Neuronal stem cell (in vitro differentiated cells): ENCODE measurements around the gene SLC6A4.

Experiments used
- DNase-seq: peaks from one replicate; pipeline ENCODE4 v3.0.0-alpha.2; 2013; ENCODE audit warnings: low spot score
- H2AFZ ChIP-seq: one replicate; pipeline ENCODE4 v1.6.1; 2013; ENCODE audit warnings: mild to moderate bottlenecking, low read length, inconsistent platforms
- H2AK5ac ChIP-seq: 2 replicates; pipeline ENCODE4 v1.6.1; 2013; ENCODE audit warnings: low read depth, mild to moderate bottlenecking, inconsistent platforms, low read length, moderate library complexity, mixed read lengths
- H2BK120ac ChIP-seq: 2 replicates; pipeline ENCODE4 v1.6.1; 2013; ENCODE audit warnings: low read depth, mild to moderate bottlenecking, inconsistent platforms, low read length, moderate library complexity, mixed read lengths
- H2BK12ac ChIP-seq: one replicate; pipeline ENCODE4 v1.6.1; 2013; ENCODE audit warnings: low read length, inconsistent platforms
- H2BK15ac ChIP-seq: 2 replicates; pipeline ENCODE4 v1.6.1; 2013; ENCODE audit warnings: mild to moderate bottlenecking, low read length, inconsistent platforms, mixed read lengths
- H2BK5ac ChIP-seq: one replicate; pipeline ENCODE4 v1.6.1; 2013; ENCODE audit warnings: inconsistent platforms, mild to moderate bottlenecking, low read length, moderate library complexity
- H3K14ac ChIP-seq: one replicate; pipeline ENCODE4 v1.6.1; 2013; ENCODE audit warnings: low read length, inconsistent platforms
- H3K18ac ChIP-seq: 2 replicates; pipeline ENCODE4 v1.6.1; 2013; ENCODE audit warnings: low read length, inconsistent platforms
- H3K23ac ChIP-seq: 2 replicates; pipeline ENCODE4 v1.6.1; 2013; ENCODE audit warnings: low read depth, mild to moderate bottlenecking, mixed read lengths, low read length, inconsistent platforms; ENCODE audit not compliant: poor library complexity
- H3K27ac ChIP-seq: replicated peaks from 3 replicates; pipeline ENCODE4 v1.5.1; 2013; ENCODE audit warnings: low read length, inconsistent platforms
- H3K27me3 ChIP-seq, 3 experiments: 2 replicates each; pipeline ENCODE4 v1.6.1; 2013; ENCODE audit warnings: low read length in 3 of 3, mild to moderate bottlenecking in 2 of 3, inconsistent platforms in 1 of 3, low read depth in 1 of 3, mixed read lengths in 1 of 3, moderate library complexity in 1 of 3; ENCODE audit not compliant: control insufficient read depth in 3 of 3, insufficient read depth in 3 of 3
- H3K36me3 ChIP-seq, 2 donors: replicated peaks in 1 of 2; 2 replicates each; pipeline ENCODE4 v1.6.1; 2013; ENCODE audit warnings: low read length in 2 of 2; ENCODE audit not compliant: control insufficient read depth in 2 of 2, insufficient read depth in 2 of 2
- H3K4ac ChIP-seq: 2 replicates; pipeline ENCODE4 v1.6.1; 2013; ENCODE audit warnings: inconsistent platforms, mild to moderate bottlenecking, low read length, moderate library complexity
- H3K4me1 ChIP-seq, 2 donors: 1 replicate in 1 of 2; 2 replicates in 1 of 2; pipeline ENCODE4 v1.6.1; 2013; ENCODE audit warnings: low read length in 2 of 2, low read depth in 1 of 2; ENCODE audit not compliant: control insufficient read depth in 2 of 2, insufficient read depth in 1 of 2
- H3K4me2 ChIP-seq: one replicate; pipeline ENCODE4 v1.6.1; 2013; ENCODE audit warnings: mild to moderate bottlenecking, low read length, inconsistent platforms; ENCODE audit not compliant: insufficient read depth, poor library complexity, severe bottlenecking
- H3K4me3 ChIP-seq, 2 donors: 2 replicates each; pipeline ENCODE4 v1.5.1; 2013; ENCODE audit warnings: low read length in 2 of 2, mild to moderate bottlenecking in 2 of 2, inconsistent platforms in 1 of 2, moderate library complexity in 1 of 2
- H3K79me1 ChIP-seq: one replicate; pipeline ENCODE4 v1.6.1; 2013; ENCODE audit warnings: low read depth, mild to moderate bottlenecking, inconsistent platforms, low read length, moderate library complexity
- H3K9ac ChIP-seq: one replicate; pipeline ENCODE4 v1.6.1; 2013; ENCODE audit warnings: mild to moderate bottlenecking, low read depth, low read length, inconsistent platforms; ENCODE audit not compliant: poor library complexity
- H3K9me3 ChIP-seq, 2 donors: replicated peaks in 1 of 2; 2 replicates each; pipeline versions ENCODE3 to v1.6.1; 2013; ENCODE audit warnings: low read length in 2 of 2, mild to moderate bottlenecking in 2 of 2, inconsistent platforms in 1 of 2, low read depth in 1 of 2, mixed read lengths in 1 of 2, moderate library complexity in 1 of 2; ENCODE audit not compliant: control insufficient read depth in 2 of 2, insufficient read depth in 1 of 2
- H4K8ac ChIP-seq: one replicate; pipeline ENCODE4 v1.6.1; 2013; ENCODE audit warnings: low read depth, mild to moderate bottlenecking, inconsistent platforms, low read length, moderate library complexity
- H4K91ac ChIP-seq: one replicate; pipeline ENCODE4 v1.6.1; 2013; ENCODE audit warnings: low read length, low read depth, mild to moderate bottlenecking, inconsistent platforms; ENCODE audit not compliant: poor library complexity
- WGBS, 2 donors: extraction: QIAGEN DNeasy Blood & Tissue Kit; methylation state at CpG; one replicate each; pipeline ENCODE4 v1.1.7; 2013; ENCODE audit warnings: missing lambda C conversion rate in 2 of 2, mixed read lengths in 1 of 2; ENCODE audit not compliant: insufficient read length in 2 of 2, insufficient replicate concordance in 1 of 2; ENCODE audit errors: extremely low coverage in 2 of 2; 5-methylcytosine and 5-hydroxymethylcytosine counted together

The SLC6A4 gene

GRCh38 chr17:30237296-30238002 lies 2.0 kb upstream of the SLC6A4 start:
- no peak overlapping the region for H2BK12ac ChIP-seq
- H2AFZ ChIP-seq = peak overlapping the region; percentile 56
- no peak overlapping the region for H3K4me3 ChIP-seq
- H3K9me3 ChIP-seq = peaks cover 4 to 5% of the 10 kb centered on the region in 2 donors
- peak overlapping the region; percentile 35 for H2BK5ac ChIP-seq
- no peak overlapping the region for H3K14ac ChIP-seq
- no peak overlapping the region for H3K27ac ChIP-seq
- H2BK15ac ChIP-seq = no peak overlapping the region
- H3K4me2 ChIP-seq = peak overlapping the region; percentile 48
- peaks cover 19 to 21% of the 10 kb centered on the region in 2 donors for H3K4me1 ChIP-seq
- no peaks in the 10 kb centered on the region for H3K79me1 ChIP-seq
- H3K4ac ChIP-seq = no peak overlapping the region
- H2BK120ac ChIP-seq = no peak overlapping the region
- peak overlapping the region; percentile 66 for H3K23ac ChIP-seq
- peak overlapping the region; percentile 81 for H3K18ac ChIP-seq
- H2AK5ac ChIP-seq = peak overlapping the region; percentile 81
- no peak overlapping the region for H4K91ac ChIP-seq
- peaks cover 24 to 73% (median 64%) of the 10 kb centered on the region in 3 experiments for H3K27me3 ChIP-seq
- no peak for DNase-seq
- no peaks in the 10 kb centered on the region for H3K36me3 ChIP-seq
- peak overlapping the region; percentile 85 for H3K9ac ChIP-seq
- H4K8ac ChIP-seq = no peak overlapping the region
- no CpG with 5 or more reads among the region's 21 CpGs for WGBS, 2 donors

- Histone ChIP-seq H2BK5ac (no peak overlapping the region), H2AFZ (peak overlapping the region; percentile 47), H3K9me3 (peaks cover 4 to 5% of the 10 kb centered on the region in 2 donors), H3K4ac (no peak overlapping the region), H3K4me1 (peaks cover 19 to 21% of the 10 kb centered on the region in 2 donors), H3K27me3 (peaks cover 24 to 79% (median 67%) of the 10 kb centered on the region in 3 experiments), H3K79me1 (no peaks in the 10 kb centered on the region), H3K4me3 (no peak overlapping the region), H3K18ac (peak overlapping the region; percentile 6), H3K4me2 (no peak overlapping the region), H2BK120ac (no peak overlapping the region), H4K91ac (no peak overlapping the region), H2AK5ac (no peak overlapping the region), H3K14ac (no peak overlapping the region), H4K8ac (no peak overlapping the region), H3K23ac (no peak overlapping the region), H2BK15ac (no peak overlapping the region), H3K9ac (no peak overlapping the region), H3K36me3 (no peaks in the 10 kb centered on the region), H3K27ac (no peak overlapping the region), H2BK12ac (no peak overlapping the region)
- peak; percentile 52 for DNase-seq
- no CpG with 5 or more reads among the region's 20 CpGs for WGBS, 2 donors
These were observed 1.3 kb upstream of the SLC6A4 start for GRCh38 chr17:30236766-30237165.

GRCh38 chr17:30236297-30236624 lies 764 bp upstream of the SLC6A4 start:
- Histone ChIP-seq H3K4me3 (peak overlapping the region in 1 of 2 donors; percentile 43), H3K14ac (no peak overlapping the region), H4K91ac (no peak overlapping the region), H2AFZ (peak overlapping the region; percentile 95), H3K36me3 (no peaks in the 10 kb centered on the region), H2AK5ac (no peak overlapping the region), H3K4ac (no peak overlapping the region), H3K4me2 (peak overlapping the region; percentile 79), H2BK12ac (no peak overlapping the region), H2BK5ac (no peak overlapping the region), H3K9me3 (peaks cover 4 to 5% of the 10 kb centered on the region in 2 donors), H3K23ac (no peak overlapping the region), H2BK15ac (no peak overlapping the region), H3K4me1 (peaks cover 19 to 21% of the 10 kb centered on the region in 2 donors), H4K8ac (no peak overlapping the region), H3K27me3 (peaks cover 24 to 82% (median 68%) of the 10 kb centered on the region in 3 experiments), H3K18ac (no peak overlapping the region), H3K79me1 (no peaks in the 10 kb centered on the region), H2BK120ac (no peak overlapping the region), H3K9ac (no peak overlapping the region), H3K27ac (no peak overlapping the region)
- no CpG with 5 or more reads among the region's 10 CpGs for WGBS, 2 donors
- DNase-seq = no peak

GRCh38 chr17:30234964-30235363 lies 533 bp downstream of the SLC6A4 start:
- H3K4me3 ChIP-seq = peak overlapping the region in 1 of 2 donors; percentile 43

More at GRCh38 chr17:30234964-30235363, 533 bp downstream of the SLC6A4 start:
- Histone ChIP-seq H3K9ac (no peak overlapping the region), H2AFZ (peak overlapping the region; percentile 95), H2BK12ac (no peak overlapping the region), H3K4ac (no peak overlapping the region), H3K18ac (peak overlapping the region; percentile 91), H3K27me3 (peaks cover 24 to 92% (median 72%) of the 10 kb centered on the region in 3 experiments), H3K4me2 (peak overlapping the region; percentile 79), H2AK5ac (no peak overlapping the region), H3K79me1 (no peaks in the 10 kb centered on the region), H3K36me3 (no peaks in the 10 kb centered on the region), H4K8ac (peak overlapping the region; percentile 23), H3K23ac (peak overlapping the region; percentile 29), H3K9me3 (peaks cover 1 to 4% of the 10 kb centered on the region in 2 donors), H2BK120ac (no peak overlapping the region), H3K14ac (no peak overlapping the region), H2BK5ac (peak overlapping the region; percentile 62), H3K27ac (no peak overlapping the region), H3K4me1 (peaks cover 19 to 21% of the 10 kb centered on the region in 2 donors), H2BK15ac (peak overlapping the region; percentile 88), H4K91ac (no peak overlapping the region)
- DNase-seq = no peak
- WGBS, 2 donors = no CpG with 5 or more reads among the region's 12 CpGs
